Spleen (tissue), 11 donors: ENCODE results near the gene ZNF227. TPM values are rescaled to one million over a fixed set of nuclear protein-coding genes. Genes with fewer than 3 reads are reported as not detected.

ENCODE experiments used
- DNase-seq: peaks from one replicate; pipeline ENCODE4 v3.0.0-alpha.2; 2020
- H3K27ac ChIP-seq, 8 donors: fragments of 200-600 bp; sonication (generic) in 7 of 8; 1 replicate in 4 of 8; 2 replicates in 4 of 8; pipeline versions ENCODE4 v1.5.0 to v1.8.0; 2016 to 2021; ENCODE audit warnings: inconsistent platforms in 4 of 8, mild to moderate bottlenecking in 4 of 8, moderate library complexity in 1 of 8
- H3K27me3 ChIP-seq, 7 donors: fragments of 200-600 bp; sonication (generic) in 6 of 7; replicated peaks in 1 of 7; 1 replicate in 4 of 7; 2 replicates in 3 of 7; pipeline versions ENCODE4 v1.5.0 to v1.8.0; 2016 to 2021; ENCODE audit warnings: inconsistent platforms in 3 of 7, mild to moderate bottlenecking in 1 of 7
- H3K36me3 ChIP-seq, 6 donors: fragments of 200-600 bp; sonication (generic) in 5 of 6; 1 replicate in 4 of 6; 2 replicates in 2 of 6; pipeline versions ENCODE4 v1.5.0 to v1.8.0; 2016 to 2021; ENCODE audit warnings: inconsistent platforms in 2 of 6
- H3K4me1 ChIP-seq, 6 donors: fragments of 200-600 bp; sonication (generic) in 5 of 6; 1 replicate in 3 of 6; 2 replicates in 3 of 6; pipeline versions ENCODE4 v1.5.0 to v1.8.0; 2016 to 2021; ENCODE audit warnings: inconsistent platforms in 3 of 6
- H3K4me3 ChIP-seq, 8 donors: fragments of 200-600 bp; sonication (generic) in 7 of 8; 1 replicate in 4 of 8; 2 replicates in 4 of 8; pipeline versions ENCODE4 v1.5.0 to v1.8.0; 2016 to 2021; ENCODE audit warnings: inconsistent platforms in 4 of 8, mild to moderate bottlenecking in 4 of 8, moderate library complexity in 2 of 8
- H3K9me3 ChIP-seq, 8 donors: fragments of 200-600 bp; sonication (generic) in 7 of 8; 1 replicate in 4 of 8; 2 replicates in 4 of 8; pipeline versions ENCODE4 v1.5.0 to v1.8.0; 2016 to 2021; ENCODE audit warnings: inconsistent platforms in 4 of 8
- CTCF ChIP-seq, 11 experiments: fragments of 200-600 bp in 7 of 11; fragments of 450-650 bp in 4 of 11; sonication (generic) in 4 of 11; IDR thresholded peaks in 8 of 11; conservative IDR thresholded peaks in 3 of 11; 1 replicate in 7 of 11; 2 replicates in 4 of 11; pipeline versions ENCODE4 v1.4.0 to v1.8.0; 2016 to 2021; ENCODE audit warnings: antibody characterized with exemption in 11 of 11, inconsistent platforms in 4 of 11, mild to moderate bottlenecking in 1 of 11
- POLR2A ChIP-seq, 3 donors: fragments of 450-650 bp; IDR thresholded peaks; one replicate each; pipeline ENCODE4 v1.5.1; 2017; ENCODE audit warnings: antibody characterized with exemption in 3 of 3, mild to moderate bottlenecking in 1 of 3
- POLR2AphosphoS5 ChIP-seq, 3 donors: sonication (generic); formaldehyde crosslinking; IDR thresholded peaks; one replicate each; pipeline ENCODE4 v1.5.1; 2017; ENCODE audit warnings: antibody characterized with exemption in 3 of 3
- WGBS, 5 donors: extraction: QIAGEN DNeasy Blood & Tissue Kit in 3 of 5; methylation state at CpG; one replicate each; pipeline versions ENCODE4 v1.1.5 to v1.1.7; 2013 to 2018; 5-methylcytosine and 5-hydroxymethylcytosine counted together
- intact Hi-C: fragments of 100-400 bp; cut with DNase I; formaldehyde crosslinking; loops from one replicate; pipeline ENCODE4 v1.15.0; 2023; ENCODE audit warnings: low total_unique reads
- polyA plus RNA-seq, 3 donors: library from polyadenylated mRNA; stranded (reverse); fragments of 200-250 nt; gene quantifications; one replicate each; pipeline ENCODE4 v1.2.1, GENCODE V29; 2013
- total RNA-seq, 7 donors: library from RNA; depleted of rRNA in 3 of 7; stranded (reverse); fragments of >200 nt in 3 of 7; fragmentation: NEBNext Ultra II Directional in 4 of 7; extraction: Animal tissue kit (Norgen Biotek cat#: 25700) in 4 of 7; gene quantifications; one replicate each; pipeline versions ENCODE4 v1.1.0 to v1.2.1, GENCODE V29; 2016 to 2021
- donor health status: healthy with polysubstance abuse.
- donor health status: DM: no; HTN: no; CAD: no; lungs with moderate emphysema.
- donor health status: DM: no; HTN: no; CAD: no.
- donor health status: Bipolar disorder and iron deficiency.
- donor health status: healthy.
- donor health status: DM: no; HTN: no; CAD: no.
- donor health status: DM: yes; HTN: yes; CAD: no.

The ZNF227 gene
- total and polyA plus RNA-seq, 10 donors: 4.7 to 32.6 (median 29.8) TPM

GRCh38 chr19:44284968-44285367, 72.6 kb downstream of the ZNF227 start:
- Histone ChIP-seq H3K4me3 (no peak overlapping the region), H3K9me3 (peaks cover 2 to 100% (median 100%) of the 10 kb centered on the region in 8 donors), H3K27me3 (no peaks in the 10 kb centered on the region), H3K4me1 (no peaks in the 10 kb centered on the region), H3K36me3 (peaks cover 8 to 56% (median 30%) of the 10 kb centered on the region in 6 donors), H3K27ac (no peak overlapping the region)
- 69 to 83% (median 81%) methylated on average over 4 of the region's 4 CpGs for WGBS, 5 donors
- TF ChIP-seq POLR2AphosphoS5 (IDR thresholded peaks at IDR 0.05): no peak
- TF ChIP-seq POLR2A (IDR thresholded peaks at IDR 0.05): no peak
- TF ChIP-seq CTCF (IDR thresholded peaks at IDR 0.05 in 8 of 11, conservative IDR thresholded peaks at IDR 0.05 in 3 of 11): no peak
- no peak for DNase-seq
- intact Hi-C loops: no loop called here

Other genes starting within 250 kb of the ZNF227 start
- gene ZNF155, start 228.3 kb upstream of the ZNF227 start, total RNA-seq: 10 to 100 TPM in 5 of 7 donors, 1 to 10 TPM in 2; 9.7 to 18.2 (median 11.8) TPM
- 1 to 10 TPM; 5.1 to 6.1 (median 5.3) TPM for gene ZNF155, start 228.3 kb upstream of the ZNF227 start, polyA plus RNA-seq
- 10 to 100 TPM in 2 of 7 donors, 1 to 10 TPM in 5; 7.9 to 15.2 (median 8.9) TPM for gene ZNF230, start 209.6 kb upstream of the ZNF227 start, total RNA-seq
- 1 to 10 TPM; 2.4 to 3.0 (median 2.7) TPM for gene ZNF230, start 209.6 kb upstream of the ZNF227 start, polyA plus RNA-seq
- 10 to 100 TPM in 1 of 7 donors, 1 to 10 TPM in 6; 4.6 to 12.5 (median 5.8) TPM for gene ZNF222, start 187.2 kb upstream of the ZNF227 start, total RNA-seq
- gene ZNF222, start 187.2 kb upstream of the ZNF227 start, polyA plus RNA-seq: 1 to 10 TPM; 3.4 to 4.8 (median 4.0) TPM
- gene ZNF223, start 160.5 kb upstream of the ZNF227 start, total RNA-seq: 1 to 10 TPM; 3.7 to 9.9 (median 6.3) TPM
- gene ZNF223, start 160.5 kb upstream of the ZNF227 start, polyA plus RNA-seq: 1 to 10 TPM; 2.7 to 2.9 (median 2.9) TPM
- 1 to 10 TPM; 1.8 to 3.8 (median 3.0) TPM for gene ZNF284, start 140.4 kb upstream of the ZNF227 start, total RNA-seq
- gene ZNF284, start 140.4 kb upstream of the ZNF227 start, polyA plus RNA-seq: 1 to 10 TPM in 1 of 3 donors, under 1 TPM in 2; 0.59 to 1.3 (median 0.82) TPM
- 10 to 100 TPM; 39.4 to 61.8 (median 49.8) TPM for gene ZNF224, start 118.2 kb upstream of the ZNF227 start, total RNA-seq
- gene ZNF224, start 118.2 kb upstream of the ZNF227 start, polyA plus RNA-seq: 10 to 100 TPM; 15.9 to 26.6 (median 22.6) TPM
- 1 to 10 TPM; 5.0 to 9.4 (median 6.6) TPM for gene ZNF225, start 99.1 kb upstream of the ZNF227 start, total RNA-seq
- gene ZNF225, start 99.1 kb upstream of the ZNF227 start, polyA plus RNA-seq: 1 to 10 TPM; 1.4 to 2.0 (median 1.7) TPM
- gene ZNF234, start 71.0 kb upstream of the ZNF227 start, total RNA-seq: 10 to 100 TPM; 12.2 to 17.6 (median 13.8) TPM
- gene ZNF234, start 71.0 kb upstream of the ZNF227 start, polyA plus RNA-seq: 1 to 10 TPM; 2.2 to 3.9 (median 2.6) TPM
- gene ZNF226, start 47.4 kb upstream of the ZNF227 start, total RNA-seq: 10 to 100 TPM; 21.5 to 40.0 (median 29.3) TPM
- 10 to 100 TPM; 14.4 to 20.9 (median 15.8) TPM for gene ZNF226, start 47.4 kb upstream of the ZNF227 start, polyA plus RNA-seq
- 1 to 10 TPM in 6 of 7 donors, under 1 TPM in 1; 0.75 to 2.3 (median 1.4) TPM for gene ZNF233, start 47.4 kb downstream of the ZNF227 start, total RNA-seq
- under 1 TPM; 0.15 to 0.49 (median 0.42) TPM for gene ZNF233, start 47.4 kb downstream of the ZNF227 start, polyA plus RNA-seq
- gene ZNF235, start 92.5 kb downstream of the ZNF227 start, total RNA-seq: 10 to 100 TPM in 4 of 7 donors, 1 to 10 TPM in 3; 8.7 to 14.6 (median 11.6) TPM
- gene ZNF235, start 92.5 kb downstream of the ZNF227 start, polyA plus RNA-seq: 1 to 10 TPM; 2.4 to 4.7 (median 2.7) TPM
- 1 to 10 TPM; 2.7 to 4.7 (median 3.8) TPM for gene ZNF112, start 144.1 kb downstream of the ZNF227 start, total RNA-seq
- gene ZNF112, start 144.1 kb downstream of the ZNF227 start, polyA plus RNA-seq: 1 to 10 TPM in 2 of 3 donors, under 1 TPM in 1; 0.62 to 1.3 (median 1.0) TPM
- 1 to 10 TPM; 1.0 to 4.2 (median 3.2) TPM for gene ZNF285, start 189.1 kb downstream of the ZNF227 start, total RNA-seq
- 1 to 10 TPM; 1.4 to 2.9 (median 2.2) TPM for gene ZNF285, start 189.1 kb downstream of the ZNF227 start, polyA plus RNA-seq
- 1 to 10 TPM; 1.9 to 7.6 (median 5.6) TPM for gene ZNF229, start 235.9 kb downstream of the ZNF227 start, total RNA-seq
- 1 to 10 TPM in 2 of 3 donors, under 1 TPM in 1; 0.83 to 1.5 (median 1.2) TPM for gene ZNF229, start 235.9 kb downstream of the ZNF227 start, polyA plus RNA-seq